Kidney epithelial cell (primary cell): ENCODE data around the gene ARHGAP22. TPM values are rescaled to one million over a fixed set of nuclear protein-coding genes. Genes with fewer than 3 reads are reported as not detected.

Source experiments
- DNase-seq: peaks from one replicate; pipeline ENCODE4 v3.0.0-alpha.2; 2010; ENCODE audit warnings: low read depth
- H3K27me3 ChIP-seq: 2 replicates; pipeline ENCODE4 v1.6.0; 2011; ENCODE audit warnings: low read length; ENCODE audit not compliant: control insufficient read depth, insufficient read depth
- H3K36me3 ChIP-seq: 2 replicates; pipeline ENCODE4 v1.5.1; 2011; ENCODE audit warnings: low read length; ENCODE audit not compliant: control insufficient read depth, insufficient read depth
- H3K4me3 ChIP-seq: 2 replicates; pipeline ENCODE4 v1.5.1; 2011; ENCODE audit warnings: low read depth, mild to moderate bottlenecking, control low read depth, low read length
- total RNA-seq: library from RNA; depleted of rRNA; stranded (reverse); fragments of >200 nt; gene quantifications from 2 replicates; pipeline ENCODE4 v1.2.3, GENCODE V29; 2015
- TF ChIP-seq, protein P1 (sequence below): IDR thresholded peaks from 2 replicates; pipeline ENCODE4 v1.5.1; 2011; ENCODE audit warnings: mild to moderate bottlenecking, moderate library complexity, low read length, control low read depth, inconsistent platforms; ENCODE audit not compliant: insufficient read depth, poor library complexity, severe bottlenecking

The ARHGAP22 gene
- total RNA-seq, 1 donor from 2014 or later, result 7.0 TPM

GRCh38 chr10:48412933-48413332 lies 191.9 kb downstream of the ARHGAP22 start:
- no peaks in the 10 kb centered on the region for H3K27me3 ChIP-seq

GRCh38 chr10:48412081-48412480 lies 192.8 kb downstream of the ARHGAP22 start:
- Histone ChIP-seq H3K36me3 (no peaks in the 10 kb centered on the region), H3K27me3 (no peaks in the 10 kb centered on the region), H3K4me3 (no peak overlapping the region)
- TF ChIP-seq, protein P1, sequence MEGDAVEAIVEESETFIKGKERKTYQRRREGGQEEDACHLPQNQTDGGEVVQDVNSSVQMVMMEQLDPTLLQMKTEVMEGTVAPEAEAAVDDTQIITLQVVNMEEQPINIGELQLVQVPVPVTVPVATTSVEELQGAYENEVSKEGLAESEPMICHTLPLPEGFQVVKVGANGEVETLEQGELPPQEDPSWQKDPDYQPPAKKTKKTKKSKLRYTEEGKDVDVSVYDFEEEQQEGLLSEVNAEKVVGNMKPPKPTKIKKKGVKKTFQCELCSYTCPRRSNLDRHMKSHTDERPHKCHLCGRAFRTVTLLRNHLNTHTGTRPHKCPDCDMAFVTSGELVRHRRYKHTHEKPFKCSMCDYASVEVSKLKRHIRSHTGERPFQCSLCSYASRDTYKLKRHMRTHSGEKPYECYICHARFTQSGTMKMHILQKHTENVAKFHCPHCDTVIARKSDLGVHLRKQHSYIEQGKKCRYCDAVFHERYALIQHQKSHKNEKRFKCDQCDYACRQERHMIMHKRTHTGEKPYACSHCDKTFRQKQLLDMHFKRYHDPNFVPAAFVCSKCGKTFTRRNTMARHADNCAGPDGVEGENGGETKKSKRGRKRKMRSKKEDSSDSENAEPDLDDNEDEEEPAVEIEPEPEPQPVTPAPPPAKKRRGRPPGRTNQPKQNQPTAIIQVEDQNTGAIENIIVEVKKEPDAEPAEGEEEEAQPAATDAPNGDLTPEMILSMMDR, result no peak
- DNase-seq, result no peak

More at GRCh38 chr10:48412933-48413332, 191.9 kb downstream of the ARHGAP22 start:
- no peaks in the 10 kb centered on the region for H3K36me3 ChIP-seq
- no peak for DNase-seq
- TF ChIP-seq, protein P1, result no peak
- no peak overlapping the region for H3K4me3 ChIP-seq

GRCh38 chr10:48411510-48411909 lies 193.4 kb downstream of the ARHGAP22 start:
- TF ChIP-seq, protein P1, result no peak
- no peak overlapping the region for H3K4me3 ChIP-seq
- DNase-seq, result no peak
- no peaks in the 10 kb centered on the region for H3K36me3 ChIP-seq
- H3K27me3 ChIP-seq, result no peaks in the 10 kb centered on the region

GRCh38 chr10:48410503-48410902 lies 194.4 kb downstream of the ARHGAP22 start:
- H3K36me3 ChIP-seq, result no peaks in the 10 kb centered on the region
- H3K4me3 ChIP-seq, result no peak overlapping the region
- no peak for DNase-seq
- TF ChIP-seq, protein P1, result no peak
- no peaks in the 10 kb centered on the region for H3K27me3 ChIP-seq

DNA sequence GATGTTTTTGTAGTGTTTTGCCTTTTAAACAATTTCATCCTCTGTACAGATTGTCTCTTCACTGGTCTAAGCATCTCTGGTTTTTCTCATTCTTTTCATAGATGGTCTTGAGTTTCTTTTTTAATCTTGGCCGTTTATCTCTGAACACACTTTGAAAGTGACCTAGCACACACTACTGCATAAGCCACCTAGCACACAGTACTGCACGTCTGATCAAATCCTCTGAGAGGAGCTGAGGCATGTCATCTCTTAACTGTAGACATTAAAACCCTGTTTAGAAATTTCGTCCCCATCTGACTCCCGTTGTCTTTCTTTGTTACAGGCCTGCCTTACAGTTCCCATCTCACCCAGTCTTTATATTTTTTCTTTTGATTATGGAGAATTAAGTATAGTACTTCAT lies 198.2 kb downstream of the ARHGAP22 start:
- TF ChIP-seq, protein P1, result no peak
- DNase-seq, result no peak
- no peaks in the 10 kb centered on the region for H3K27me3 ChIP-seq

DNA sequence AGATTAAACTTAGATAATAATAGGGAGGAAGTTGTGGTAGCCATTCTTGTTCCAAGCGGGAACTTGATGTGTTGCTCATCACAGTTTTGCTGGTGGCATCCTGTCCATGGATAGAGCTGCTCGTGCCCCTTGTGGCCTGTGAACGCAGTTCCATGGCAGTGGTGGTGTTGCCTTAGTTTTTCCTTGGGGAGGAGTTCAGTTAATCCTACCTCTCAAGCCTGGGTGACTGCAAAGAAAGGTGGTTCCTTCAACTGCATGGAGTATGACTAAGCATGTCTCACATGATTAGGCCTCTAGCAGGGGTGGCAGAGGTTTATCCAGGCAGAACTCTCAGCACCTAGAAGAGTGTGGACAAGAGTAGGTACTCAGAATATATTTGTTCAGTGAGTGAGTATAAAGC lies 198.7 kb downstream of the ARHGAP22 start:
- no peaks in the 10 kb centered on the region for H3K36me3 ChIP-seq
- DNase-seq, result peak; percentile 82
- TF ChIP-seq, protein P1, result peak; percentile 16
- no peak overlapping the region for H3K4me3 ChIP-seq
- no peaks in the 10 kb centered on the region for H3K27me3 ChIP-seq

More for the DNA sequence above, 198.2 kb downstream of the ARHGAP22 start:
- H3K36me3 ChIP-seq, result no peaks in the 10 kb centered on the region
- H3K4me3 ChIP-seq, result no peak overlapping the region
